ENCODE measurements around the gene CROCC.

CROCC gene

DNA sequence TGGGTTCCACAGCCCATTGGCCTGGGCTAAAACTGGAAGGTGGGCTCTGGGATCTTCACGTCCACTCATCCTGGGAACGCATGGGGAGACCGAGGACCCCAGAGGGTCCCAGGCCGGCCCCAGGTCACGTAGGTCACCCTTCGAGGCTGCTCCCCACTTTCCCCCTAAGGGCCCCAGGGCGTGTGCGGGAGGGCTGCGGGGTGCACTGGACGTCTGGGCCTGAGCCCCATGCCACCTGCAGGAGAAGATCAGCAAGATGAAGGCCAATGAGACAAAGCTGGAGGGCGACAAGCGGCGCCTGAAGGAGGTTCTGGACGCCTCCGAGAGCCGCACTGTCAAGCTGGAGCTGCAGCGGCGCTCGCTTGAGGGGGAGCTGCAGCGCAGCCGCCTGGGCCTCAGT, 46.2 kb downstream of the CROCC start:
- DNase-seq (ENCODE audit: insufficient read length) (no peak), FAIRE-seq (no peak)

DNA sequence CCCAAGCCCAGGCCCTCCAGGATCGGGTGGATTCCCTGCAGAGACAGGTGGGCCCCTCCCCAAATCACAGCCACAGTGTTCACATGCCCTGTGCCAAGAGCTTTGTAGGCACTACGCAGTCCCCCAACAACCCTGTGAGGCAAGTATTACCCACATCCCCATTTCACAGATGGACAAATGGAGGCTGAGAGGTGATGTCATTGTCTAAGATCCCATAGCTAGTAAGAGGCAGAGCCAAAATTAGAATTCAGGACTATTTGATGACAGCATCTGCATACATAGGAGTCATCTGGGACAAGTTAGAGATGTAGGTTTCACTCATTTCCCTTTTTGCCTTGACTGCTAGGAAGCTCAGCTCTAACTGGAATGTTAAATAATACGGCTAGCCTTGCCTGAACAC, 46.6 kb downstream of the CROCC start:
- no peak for FAIRE-seq
- DNase-seq (ENCODE audit: insufficient read length): no peak
- TF ChIP-seq POLR2AphosphoS5 (IDR thresholded peaks at IDR 0.05; ENCODE audit: low read depth, low read length): no peak

More for the DNA sequence above, 46.2 kb downstream of the CROCC start:
- TF ChIP-seq TAF1 (IDR thresholded peaks at IDR 0.05; ENCODE audit: borderline replicate concordance, low read depth, low read length): no peak

DNA sequence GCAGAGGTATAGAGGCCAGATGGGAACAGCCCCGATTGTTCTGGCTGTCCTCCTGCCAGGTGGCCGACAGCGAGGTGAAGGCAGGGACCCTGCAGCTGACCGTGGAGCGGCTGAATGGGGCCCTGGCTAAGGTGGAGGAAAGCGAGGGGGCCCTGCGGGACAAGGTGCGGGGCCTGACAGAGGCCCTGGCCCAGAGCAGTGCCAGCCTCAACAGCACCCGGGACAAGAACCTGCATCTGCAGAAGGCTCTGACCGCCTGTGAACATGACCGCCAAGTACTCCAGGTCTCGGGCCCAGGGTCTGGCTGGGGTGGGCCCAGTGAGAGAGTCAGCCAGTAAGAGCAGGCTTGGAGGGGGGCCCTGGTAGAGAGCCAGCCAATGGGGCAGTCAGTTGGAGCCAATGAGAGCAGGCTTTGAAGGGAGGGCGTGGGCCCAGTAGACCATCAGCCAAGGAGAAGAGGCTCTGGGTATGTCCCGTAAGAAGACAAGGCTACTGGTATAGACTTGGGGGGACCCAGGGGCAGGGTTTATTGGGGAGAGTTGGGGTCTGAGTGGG, 47.4 kb downstream of the CROCC start:
- DNase-seq (ENCODE audit: insufficient read length) (no peak), FAIRE-seq (no peak)
- no peak for TF ChIP-seq POLR2AphosphoS5 (IDR thresholded peaks at IDR 0.05; ENCODE audit: low read depth, low read length)
- TF ChIP-seq POLR2A (IDR thresholded peaks at IDR 0.05; ENCODE audit: low read depth, low read length): no peak
- TF ChIP-seq TAF1 (IDR thresholded peaks at IDR 0.05; ENCODE audit: borderline replicate concordance, low read depth, low read length): no peak

DNA sequence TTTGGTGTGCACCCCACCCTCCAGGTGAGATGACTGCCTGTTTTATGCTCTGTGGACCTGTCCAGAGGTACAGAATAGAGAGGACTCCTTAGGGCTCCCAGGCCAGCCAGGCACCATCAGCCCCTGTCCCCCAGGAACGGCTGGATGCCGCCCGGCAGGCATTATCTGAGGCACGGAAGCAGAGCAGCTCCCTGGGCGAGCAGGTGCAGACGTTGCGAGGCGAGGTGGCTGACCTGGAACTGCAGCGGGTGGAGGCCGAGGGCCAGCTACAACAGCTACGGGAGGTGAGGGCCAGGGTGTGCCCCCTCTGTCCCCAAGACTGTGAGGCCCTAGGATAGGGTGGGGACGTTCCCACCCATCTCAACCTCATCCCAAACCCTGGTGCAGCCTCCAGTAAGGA, 47.9 kb downstream of the CROCC start:
- FAIRE-seq (no peak), DNase-seq (ENCODE audit: insufficient read length) (no peak)
- TF ChIP-seq POLR2A (IDR thresholded peaks at IDR 0.05; ENCODE audit: low read depth, low read length) (no peak), POLR2AphosphoS5 (IDR thresholded peaks at IDR 0.05; ENCODE audit: low read depth, low read length) (no peak)

DNA sequence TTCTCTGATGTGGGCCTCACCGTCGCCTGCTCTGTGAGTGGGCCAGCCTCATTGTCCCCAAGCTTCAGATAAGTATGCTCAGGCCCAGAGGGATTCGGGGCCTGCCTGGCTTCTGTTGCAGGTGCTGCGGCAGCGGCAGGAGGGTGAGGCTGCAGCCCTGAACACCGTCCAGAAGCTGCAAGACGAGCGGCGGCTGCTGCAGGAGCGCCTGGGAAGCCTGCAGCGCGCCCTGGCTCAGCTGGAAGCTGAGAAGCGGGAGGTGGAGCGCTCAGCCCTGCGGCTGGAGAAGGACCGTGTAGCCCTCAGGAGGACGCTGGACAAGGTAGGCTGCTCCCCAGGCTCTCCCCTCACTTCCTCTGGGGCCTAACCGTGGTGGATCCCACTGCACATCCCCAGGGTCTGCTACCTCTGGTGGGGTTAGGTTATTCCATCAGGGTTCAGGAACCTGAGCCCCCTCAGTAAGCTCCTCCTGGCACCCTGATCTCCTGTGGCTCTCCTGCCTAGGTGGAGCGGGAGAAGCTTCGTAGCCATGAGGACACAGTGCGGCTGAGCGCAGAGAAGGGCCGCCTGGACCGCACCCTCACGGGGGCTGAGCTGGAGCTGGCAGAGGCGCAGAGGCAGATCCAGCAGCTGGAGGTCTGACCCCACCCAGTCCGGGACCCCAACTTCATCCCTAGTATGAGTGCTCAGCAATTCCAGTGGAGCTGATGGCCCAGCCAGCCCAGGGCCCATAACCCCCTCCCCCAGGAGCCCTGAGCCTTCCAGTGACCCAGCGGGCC, 48.6 kb downstream of the CROCC start:
- FAIRE-seq: no peak
- no peak for DNase-seq (ENCODE audit: insufficient read length)
- no peak for TF ChIP-seq POLR2A (IDR thresholded peaks at IDR 0.05; ENCODE audit: low read depth, low read length)
- no peak for TF ChIP-seq TAF1 (IDR thresholded peaks at IDR 0.05; ENCODE audit: borderline replicate concordance, low read depth, low read length)
- TF ChIP-seq POLR2AphosphoS5 (IDR thresholded peaks at IDR 0.05; ENCODE audit: low read depth, low read length): no peak

GRCh38 chr1:16971341-16972188, 49.8 kb downstream of the CROCC start:
- no peak for FAIRE-seq
- TF ChIP-seq TAF1 (IDR thresholded peaks at IDR 0.05; ENCODE audit: borderline replicate concordance, low read depth, low read length) (no peak), POLR2A (IDR thresholded peaks at IDR 0.05; ENCODE audit: low read depth, low read length) (no peak), POLR2AphosphoS5 (IDR thresholded peaks at IDR 0.05; ENCODE audit: low read depth, low read length) (no peak)
- DNase-seq (ENCODE audit: insufficient read length): no peak

GRCh38 chr1:16972189-16972895, 50.6 kb downstream of the CROCC start:
- FAIRE-seq: no peak
- DNase-seq (ENCODE audit: insufficient read length): no peak
- TF ChIP-seq TAF1 (IDR thresholded peaks at IDR 0.05; ENCODE audit: borderline replicate concordance, low read depth, low read length) (no peak), POLR2A (IDR thresholded peaks at IDR 0.05; ENCODE audit: low read depth, low read length) (no peak), POLR2AphosphoS5 (IDR thresholded peaks at IDR 0.05; ENCODE audit: low read depth, low read length) (no peak)

DNA sequence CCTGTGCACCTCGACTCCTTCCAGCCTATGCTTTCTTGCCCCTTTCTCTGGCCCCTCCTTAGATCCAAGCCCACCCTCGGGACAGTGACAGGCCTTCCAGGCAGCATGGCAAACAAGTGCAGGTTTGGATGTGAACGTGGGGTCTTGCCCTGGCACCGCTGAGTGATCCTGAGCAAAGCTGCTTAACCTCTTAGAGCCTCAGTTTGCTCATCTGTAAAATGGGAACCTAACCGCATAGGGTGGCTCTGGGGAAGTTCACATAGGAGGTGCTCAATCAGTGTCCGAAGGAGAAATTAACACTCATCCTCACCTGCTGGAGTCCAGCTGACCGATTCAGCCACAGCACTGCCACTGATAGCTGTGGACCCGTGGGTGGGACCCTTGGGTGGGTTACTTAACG, 51.5 kb downstream of the CROCC start:
- DNase-seq (ENCODE audit: insufficient read length): no peak
- TF ChIP-seq POLR2AphosphoS5 (IDR thresholded peaks at IDR 0.05; ENCODE audit: low read depth, low read length) (no peak), POLR2A (IDR thresholded peaks at IDR 0.05; ENCODE audit: low read depth, low read length) (no peak), TAF1 (IDR thresholded peaks at IDR 0.05; ENCODE audit: borderline replicate concordance, low read depth, low read length) (no peak)
- FAIRE-seq: no peak

- FAIRE-seq: no peak
- TF ChIP-seq POLR2AphosphoS5 (IDR thresholded peaks at IDR 0.05; ENCODE audit: low read depth, low read length): no peak
- DNase-seq (ENCODE audit: insufficient read length): no peak
Observed at GRCh38 chr1:16975211-16975610, 53.5 kb downstream of the CROCC start.

- no peak for DNase-seq (ENCODE audit: insufficient read length)
- TF ChIP-seq TAF1 (IDR thresholded peaks at IDR 0.05; ENCODE audit: borderline replicate concordance, low read depth, low read length) (no peak), POLR2A (IDR thresholded peaks at IDR 0.05; ENCODE audit: low read depth, low read length) (no peak), POLR2AphosphoS5 (IDR thresholded peaks at IDR 0.05; ENCODE audit: low read depth, low read length) (no peak)
- no peak for FAIRE-seq
Observed at GRCh38 chr1:16975838-16976237, 54.1 kb downstream of the CROCC start.

- no peak for DNase-seq (ENCODE audit: insufficient read length)
- no peak for TF ChIP-seq POLR2A (IDR thresholded peaks at IDR 0.05; ENCODE audit: low read depth, low read length)
- TF ChIP-seq POLR2AphosphoS5 (IDR thresholded peaks at IDR 0.05; ENCODE audit: low read depth, low read length): no peak
- no peak for TF ChIP-seq TAF1 (IDR thresholded peaks at IDR 0.05; ENCODE audit: borderline replicate concordance, low read depth, low read length)
Observed at GRCh38 chr1:16976966-16977365, 55.2 kb downstream of the CROCC start.

More at GRCh38 chr1:16976966-16977365, 55.2 kb downstream of the CROCC start:
- no peak for FAIRE-seq
